Transverse colon (tissue), 4 donors: ENCODE results near the gene GDPD5. TPM values are rescaled to one million over a fixed set of nuclear protein-coding genes. Genes with fewer than 3 reads are reported as not detected.

Source experiments
- DNase-seq: peaks from one replicate; pipeline ENCODE4 v3.0.0-alpha.2; 2019
- H3K27ac ChIP-seq, 4 donors: fragments of 200-600 bp; sonication (generic); 2 replicates each; pipeline ENCODE4 v1.5.1; 2016 to 2018; ENCODE audit warnings: inconsistent platforms in 4 of 4
- H3K27me3 ChIP-seq: fragments of 200-600 bp; sonication (generic); 2 replicates; pipeline ENCODE4 v1.5.1; 2017; ENCODE audit warnings: inconsistent platforms
- H3K36me3 ChIP-seq, 4 donors: fragments of 200-600 bp; sonication (generic); 2 replicates each; pipeline ENCODE4 v1.5.1; 2017 to 2019; ENCODE audit warnings: inconsistent platforms in 4 of 4
- H3K4me1 ChIP-seq, 4 donors: fragments of 200-600 bp; sonication (generic); 2 replicates each; pipeline ENCODE4 v1.5.1; 2017 to 2020; ENCODE audit warnings: inconsistent platforms in 4 of 4
- H3K4me3 ChIP-seq, 4 donors: fragments of 200-600 bp; sonication (generic); 1 replicate in 1 of 4; 2 replicates in 3 of 4; pipeline versions ENCODE4 v1.5.1 to v1.6.1; 2017 to 2019; ENCODE audit warnings: inconsistent platforms in 4 of 4
- H3K9me3 ChIP-seq, 2 donors: fragments of 200-600 bp; sonication (generic); 2 replicates each; pipeline ENCODE4 v1.5.1; 2017 to 2019; ENCODE audit warnings: inconsistent platforms in 2 of 2
- EP300 ChIP-seq: sonication (generic); formaldehyde crosslinking; IDR thresholded peaks from one replicate; pipeline ENCODE4 v1.6.1; 2017; ENCODE audit warnings: antibody characterized with exemption, low read depth
- POLR2A ChIP-seq: fragments of 450-650 bp; IDR thresholded peaks from one replicate; pipeline ENCODE4 v1.6.1; 2016; ENCODE audit warnings: antibody characterized with exemption, mild to moderate bottlenecking, moderate library complexity
- POLR2AphosphoS5 ChIP-seq, 3 donors: sonication (generic); formaldehyde crosslinking; IDR thresholded peaks; one replicate each; pipeline ENCODE4 v1.6.1; 2016; ENCODE audit warnings: antibody characterized with exemption in 3 of 3
- WGBS, 2 donors: methylation state at CpG; one replicate each; pipeline ENCODE4 v1.1.5; 2018; ENCODE audit warnings: low coverage in 1 of 2; 5-methylcytosine and 5-hydroxymethylcytosine counted together
- in situ Hi-C, 4 donors: fragments of 200-750 bp; cut with MboI; loops; one replicate each; pipeline versions ENCODE4 v1.15.0 to v1.15.1; 2017; ENCODE audit warnings: low sequenced_read_pairs in 3 of 4, low pct_ligation_motif_present in 1 of 4, low pct_unique_long_range_greater_than_20kb in 1 of 4
- intact Hi-C: fragments of 100-400 bp; cut with DNase I; formaldehyde crosslinking; loops from one replicate; pipeline ENCODE4 v1.15.1; 2023; ENCODE audit warnings: low total_unique reads
- total RNA-seq, 4 donors: library from RNA; depleted of rRNA; stranded (reverse); fragments of >200 nt; gene quantifications; one replicate each; pipeline ENCODE4 v1.1.0, GENCODE V29; 2016
- TF ChIP-seq, protein P1 (sequence below), 5 experiments: fragments of 200-600 bp in 3 of 5; fragments of 450-650 bp in 2 of 5; sonication (generic) in 3 of 5; IDR thresholded peaks; 1 replicate in 2 of 5; 2 replicates in 3 of 5; pipeline ENCODE4 v1.5.1; 2016 to 2017; ENCODE audit warnings: antibody characterized with exemption in 5 of 5, inconsistent platforms in 3 of 5, mild to moderate bottlenecking in 2 of 5, moderate library complexity in 1 of 5

The GDPD5 gene
- total RNA-seq, 4 donors from 2014 or later, result 3.7 to 10.1 (median 7.1) TPM; not detected in 1

DNA sequence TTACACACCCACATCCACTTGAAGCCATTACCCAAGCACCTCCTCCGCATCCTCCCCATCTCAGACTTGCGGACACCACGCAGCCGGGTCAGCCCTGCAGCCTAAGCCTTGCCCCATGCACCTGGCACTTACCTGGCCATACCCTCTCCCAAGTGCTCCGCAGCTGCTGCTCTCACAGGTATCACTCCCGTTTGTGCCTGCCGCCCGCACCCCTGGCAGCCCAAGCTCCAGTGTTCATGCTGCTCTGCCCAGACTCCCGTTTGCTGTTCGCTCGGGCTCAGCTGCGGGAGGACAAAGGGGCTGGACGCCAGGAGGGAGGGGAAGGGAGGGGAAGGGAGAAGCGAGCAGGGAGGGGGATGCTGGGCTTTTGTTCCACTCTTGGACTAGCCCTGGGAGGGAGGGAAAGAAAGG, 92.8 kb downstream of the GDPD5 start, which contains the start of gene KLHL35:
TSS of gene KLHL35 (minus strand) at position 293 of the 411 bp plus-strand sequence. CDS start 2,574 bp downstream, outside the sequence.
- Histone ChIP-seq H3K4me1 (peaks cover 6 to 24% (median 11%) of the 10 kb centered on the region in 4 donors), H3K36me3 (no peaks in the 10 kb centered on the region), H3K9me3 (no peaks in the 10 kb centered on the region), H3K4me3 (no peak within 1 kb of the TSS), H3K27me3 (peaks cover 43% of the 10 kb centered on the region), H3K27ac (no peak within 1 kb of the TSS)
- in situ Hi-C loops, result loop anchor here in 1 of 4 donors (25.0 kb wide), 1 partner anchor 104 kb away; the partner anchor contains the start of gene GDPD5
- 0 to 29% methylated on average over 2 to 14 of the region's 14 CpGs for WGBS, 2 donors
- DNase-seq, result no peak
- intact Hi-C loops, result no loop called here
- TF ChIP-seq POLR2A (no peak), POLR2AphosphoS5 (IDR thresholded peaks at IDR 0.05) (no peak), EP300 (no peak)
- TF ChIP-seq, protein P1, sequence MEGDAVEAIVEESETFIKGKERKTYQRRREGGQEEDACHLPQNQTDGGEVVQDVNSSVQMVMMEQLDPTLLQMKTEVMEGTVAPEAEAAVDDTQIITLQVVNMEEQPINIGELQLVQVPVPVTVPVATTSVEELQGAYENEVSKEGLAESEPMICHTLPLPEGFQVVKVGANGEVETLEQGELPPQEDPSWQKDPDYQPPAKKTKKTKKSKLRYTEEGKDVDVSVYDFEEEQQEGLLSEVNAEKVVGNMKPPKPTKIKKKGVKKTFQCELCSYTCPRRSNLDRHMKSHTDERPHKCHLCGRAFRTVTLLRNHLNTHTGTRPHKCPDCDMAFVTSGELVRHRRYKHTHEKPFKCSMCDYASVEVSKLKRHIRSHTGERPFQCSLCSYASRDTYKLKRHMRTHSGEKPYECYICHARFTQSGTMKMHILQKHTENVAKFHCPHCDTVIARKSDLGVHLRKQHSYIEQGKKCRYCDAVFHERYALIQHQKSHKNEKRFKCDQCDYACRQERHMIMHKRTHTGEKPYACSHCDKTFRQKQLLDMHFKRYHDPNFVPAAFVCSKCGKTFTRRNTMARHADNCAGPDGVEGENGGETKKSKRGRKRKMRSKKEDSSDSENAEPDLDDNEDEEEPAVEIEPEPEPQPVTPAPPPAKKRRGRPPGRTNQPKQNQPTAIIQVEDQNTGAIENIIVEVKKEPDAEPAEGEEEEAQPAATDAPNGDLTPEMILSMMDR (IDR thresholded peaks at IDR 0.05), result no peak

DNA sequence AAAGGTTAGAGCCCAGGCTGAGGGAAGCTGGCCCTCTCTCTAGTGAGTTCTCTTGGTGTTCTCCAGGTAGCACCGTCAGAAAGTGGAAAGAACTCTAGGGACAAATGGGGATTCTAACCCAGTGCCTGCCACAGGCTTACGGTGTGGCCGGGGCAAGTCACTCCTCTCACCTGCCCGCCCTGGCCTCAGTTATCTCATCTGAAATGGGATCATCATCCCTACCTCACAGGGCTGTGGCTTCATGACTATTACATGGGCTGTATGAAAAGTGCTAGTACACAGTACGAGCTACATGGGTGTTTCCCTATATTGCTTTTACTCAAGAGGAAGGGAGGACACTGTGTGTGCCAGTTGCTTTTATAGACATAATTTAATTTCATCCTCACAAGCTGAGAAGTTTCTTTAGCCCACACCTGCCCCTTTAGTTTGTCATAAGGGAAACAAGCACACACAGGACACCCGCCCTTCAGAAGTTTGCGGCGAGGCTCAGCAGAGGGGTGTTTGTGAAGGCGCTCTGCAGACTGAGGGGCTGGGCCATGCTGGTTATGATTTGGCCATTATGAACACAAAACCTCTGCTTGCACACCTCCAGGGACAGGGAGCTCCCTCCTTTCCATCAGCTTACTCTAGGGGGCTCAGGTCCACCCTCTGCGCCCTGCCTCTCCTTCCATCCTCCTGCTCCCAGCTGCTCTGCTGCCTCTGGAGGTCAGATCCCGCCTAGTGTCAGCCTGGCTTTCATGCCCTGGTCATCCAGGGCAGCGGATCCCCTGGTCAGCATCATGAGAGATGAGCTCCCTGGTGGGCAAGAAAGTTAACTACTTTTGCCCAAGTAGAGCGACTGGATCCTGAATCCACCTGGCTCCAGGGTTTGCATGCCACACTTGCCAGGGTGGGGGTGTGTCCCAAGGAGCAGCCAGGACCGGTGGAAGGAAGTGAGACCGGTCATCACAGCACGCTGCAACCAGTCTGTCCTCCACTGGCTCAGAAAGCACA, 93.9 kb downstream of the GDPD5 start:
- WGBS, 2 donors, result 42% methylated on average over 7 to 16 of the region's 16 CpGs
- Histone ChIP-seq H3K9me3 (no peaks in the 10 kb centered on the region), H3K4me1 (peaks cover 6 to 24% (median 11%) of the 10 kb centered on the region in 4 donors), H3K36me3 (no peaks in the 10 kb centered on the region), H3K27me3 (peaks cover 43% of the 10 kb centered on the region), H3K4me3 (no peak overlapping the region), H3K27ac (no peak overlapping the region)
- DNase-seq, result no peak
- TF ChIP-seq EP300 (no peak), POLR2A (no peak), POLR2AphosphoS5 (IDR thresholded peaks at IDR 0.05) (no peak)
- TF ChIP-seq, protein P1 (IDR thresholded peaks at IDR 0.05), result no peak
- in situ Hi-C loops, result loop anchor here in 1 of 4 donors (25.0 kb wide), 1 partner anchor 105 kb away; the partner anchor contains the start of gene GDPD5
- intact Hi-C loops, result no loop called here

DNA sequence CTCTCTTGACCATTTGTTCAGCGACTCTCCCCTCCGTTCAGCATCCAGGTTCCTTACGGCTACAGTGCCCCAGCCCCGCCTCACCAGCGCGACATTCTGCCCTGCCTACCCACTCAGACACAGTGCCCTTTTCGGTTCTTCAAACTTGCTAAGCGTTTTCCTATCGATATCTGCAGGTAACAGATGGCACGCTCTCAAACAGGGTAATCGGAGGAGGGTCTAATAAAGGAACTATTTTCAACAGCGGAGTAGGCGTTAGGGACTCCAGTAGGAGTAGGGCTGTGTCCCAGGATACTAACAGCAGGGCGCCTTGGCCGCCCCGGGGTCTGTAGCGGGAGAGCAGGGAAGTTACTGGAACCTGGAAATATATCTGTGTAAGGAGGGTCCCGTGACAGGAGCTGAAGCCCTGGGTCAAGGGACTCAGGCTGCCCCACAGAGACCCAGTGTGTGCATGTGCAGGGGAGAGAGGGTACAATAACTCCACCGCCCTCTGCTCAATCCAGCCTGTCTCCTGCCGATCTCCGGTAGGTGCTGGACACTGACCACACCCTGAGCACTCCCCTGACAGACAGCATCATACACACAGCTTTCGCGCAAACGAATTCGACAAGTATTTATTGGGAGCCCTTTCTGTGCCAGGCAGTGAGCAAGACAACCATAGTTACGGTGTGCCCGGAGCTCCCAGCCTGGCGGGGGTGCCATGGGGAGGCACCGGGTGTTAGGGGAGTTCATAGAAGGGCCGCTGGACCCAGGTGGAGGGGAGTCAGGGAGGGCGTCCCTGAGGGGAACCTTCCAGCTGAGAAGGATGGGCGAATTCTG, 94.8 kb downstream of the GDPD5 start:
- in situ Hi-C loops (loop anchor here in 1 of 4 donors (25.0 kb wide), 1 partner anchor 106 kb away; the partner anchor contains the start of gene GDPD5), intact Hi-C loops (no loop called here)
- WGBS, 2 donors, result 27% methylated on average over 32 of the region's 32 CpGs; no CpG with 5 or more reads in 1 of the 2 donors
- Histone ChIP-seq H3K27me3 (peaks cover 43% of the 10 kb centered on the region), H3K9me3 (no peaks in the 10 kb centered on the region), H3K4me3 (peak overlapping the region in 3 of 4 donors; percentile 20 to 52 (median 39)), H3K27ac (peak overlapping the region in 2 of 4 donors; percentile 35 to 36), H3K36me3 (no peaks in the 10 kb centered on the region), H3K4me1 (peaks cover 6 to 24% (median 11%) of the 10 kb centered on the region in 4 donors)
- no peak for TF ChIP-seq POLR2AphosphoS5 (IDR thresholded peaks at IDR 0.05)
- TF ChIP-seq, protein P1 (IDR thresholded peaks at IDR 0.05), result no peak
- no peak for TF ChIP-seq POLR2A
- no peak for TF ChIP-seq EP300
- DNase-seq, result no peak
